ENCODE measurements around the gene ECSIT.

ECSIT gene

DNA sequence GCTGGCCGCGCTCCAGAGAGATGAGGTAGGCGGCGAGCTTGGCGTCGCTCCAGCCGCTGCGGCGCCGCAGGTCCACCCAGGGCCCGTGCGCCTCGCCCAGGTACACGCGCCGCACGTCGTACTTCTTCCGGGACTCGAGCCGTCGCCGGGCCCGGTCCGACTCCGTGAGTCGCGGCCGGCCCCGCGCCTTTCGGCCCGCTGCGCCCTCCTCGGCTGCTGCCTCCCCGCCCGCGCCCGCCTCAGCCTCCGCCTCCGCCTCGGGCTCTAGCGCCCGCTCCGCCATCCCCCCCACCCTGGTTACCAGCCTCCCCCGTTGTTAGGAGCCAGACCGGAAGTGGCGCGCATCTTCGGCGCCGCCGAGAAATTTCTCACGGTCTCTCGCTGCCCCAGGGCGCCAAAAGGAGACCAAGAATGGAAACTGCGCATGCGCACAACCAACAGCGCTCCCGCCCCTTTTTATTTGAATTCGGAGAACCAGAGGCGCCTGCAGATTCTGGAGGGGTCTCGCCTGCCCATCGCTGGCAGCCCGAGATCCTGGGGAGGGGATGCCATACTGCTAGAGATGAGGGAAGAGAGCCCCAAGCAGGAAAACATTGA, 23.3 kb downstream of the ECSIT start, which contains the start of gene ZNF653:
Gene ZNF653, minus strand, starts transcription at position 336 of the 597 bp plus-strand sequence. Its CDS starts 53 bp downstream, at position 283.
- DNase-seq: peak; percentile 83 to 98 (median 88)
- intact Hi-C loops (cut with DNase I): loop anchor here (1.0 to 5.0 kb wide), 2 partner anchors 25 to 52 kb away; partner anchors contain the start of gene ELOF1

- intact Hi-C loops (cut with DNase I): loop anchor here (1.0 to 5.0 kb wide), 2 partner anchors 25 to 52 kb away; partner anchors contain the start of gene ELOF1
- DNase-seq: peak; percentile 92 to 100 (median 97)
These were observed 23.9 kb downstream of the ECSIT start for GRCh38 chr19:11505032-11505503.

DNA sequence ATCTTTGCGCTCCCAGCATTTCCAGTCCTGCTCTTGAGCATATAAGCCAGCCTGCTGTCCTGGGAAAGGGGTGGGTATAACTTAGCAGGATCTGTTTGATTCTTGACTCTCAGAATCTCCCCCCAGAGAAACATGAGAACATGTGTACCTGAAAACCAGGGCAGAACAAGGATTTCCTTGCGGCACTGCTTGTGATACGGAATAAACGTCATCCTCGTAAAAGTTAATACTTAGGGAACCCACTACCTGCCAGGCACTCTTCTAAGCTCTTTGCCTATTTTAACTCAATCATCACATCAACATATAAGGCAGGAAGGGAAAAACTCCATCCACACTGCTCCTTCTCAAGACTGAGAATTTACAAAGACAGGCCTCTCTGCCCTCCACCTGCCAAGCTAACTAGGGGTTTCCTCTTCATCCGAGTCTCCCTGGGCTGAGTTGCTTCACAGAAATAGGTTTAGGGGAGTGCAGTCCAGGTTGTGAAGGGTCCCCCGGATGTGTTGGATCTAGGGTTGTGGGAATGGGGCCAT, 24.4 kb downstream of the ECSIT start:
- DNase-seq: no peak
- intact Hi-C loops (cut with DNase I): loop anchor here (1.0 to 5.0 kb wide), 2 partner anchors 26 to 53 kb away; partner anchors contain the start of gene ELOF1

- no peak for DNase-seq
- intact Hi-C loops (cut with DNase I): no loop called here
These were observed 29.0 kb downstream of the ECSIT start for GRCh38 chr19:11499890-11500420.

DNA sequence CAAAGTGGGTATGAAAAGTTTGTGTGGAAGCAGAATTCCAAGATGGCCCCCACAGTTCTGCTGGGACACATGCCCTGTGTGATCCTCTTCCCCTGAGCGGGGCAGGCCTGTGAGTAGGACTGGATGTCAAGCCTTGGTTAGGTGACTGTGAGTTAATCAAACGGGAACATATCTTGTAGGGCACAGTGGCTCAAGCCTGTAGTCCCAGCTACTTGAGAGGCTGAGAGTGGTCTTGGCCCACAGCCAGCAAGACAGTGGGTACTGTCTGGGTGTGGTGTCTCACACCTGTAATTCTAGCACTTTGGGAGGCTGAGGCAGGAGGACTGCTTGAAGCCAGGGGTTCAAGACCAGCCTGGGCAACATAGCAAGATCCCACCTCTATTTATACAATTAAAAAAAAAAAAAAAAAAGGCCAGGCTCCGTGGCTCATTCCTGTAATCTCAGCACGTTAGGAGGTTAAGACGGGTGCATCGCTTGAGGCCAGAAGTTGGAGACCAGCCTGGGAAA, 29.7 kb downstream of the ECSIT start:
- DNase-seq: no peak
- intact Hi-C loops (cut with DNase I): no loop called here

GRCh38 chr19:11496391-11497163, 32.4 kb downstream of the ECSIT start:
- peak in 8 of 10 donors; percentile 47 to 92 (median 62) for DNase-seq
- intact Hi-C loops (cut with DNase I): no loop called here

DNA sequence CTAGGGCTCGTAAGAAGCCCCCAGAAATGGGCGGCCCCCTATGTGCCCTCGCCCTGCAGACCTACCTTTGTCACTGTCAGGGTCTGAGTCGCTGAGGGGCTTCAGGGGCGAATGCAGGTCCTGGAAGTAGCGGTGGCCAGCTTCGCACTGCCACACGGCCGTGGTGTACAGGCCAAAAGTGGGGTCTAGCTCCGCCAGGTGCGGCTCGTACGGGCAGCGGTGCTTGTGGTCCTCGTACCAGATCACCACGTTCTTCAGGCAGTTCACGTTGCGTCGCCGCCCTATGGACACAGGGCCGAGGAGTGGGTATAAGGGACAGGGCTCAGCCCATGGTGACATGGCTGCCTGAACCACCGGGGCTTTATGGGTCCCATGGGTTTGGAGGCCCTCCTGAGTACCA, 33.0 kb downstream of the ECSIT start:
- intact Hi-C loops (cut with DNase I): no loop called here
- DNase-seq: no peak

DNA sequence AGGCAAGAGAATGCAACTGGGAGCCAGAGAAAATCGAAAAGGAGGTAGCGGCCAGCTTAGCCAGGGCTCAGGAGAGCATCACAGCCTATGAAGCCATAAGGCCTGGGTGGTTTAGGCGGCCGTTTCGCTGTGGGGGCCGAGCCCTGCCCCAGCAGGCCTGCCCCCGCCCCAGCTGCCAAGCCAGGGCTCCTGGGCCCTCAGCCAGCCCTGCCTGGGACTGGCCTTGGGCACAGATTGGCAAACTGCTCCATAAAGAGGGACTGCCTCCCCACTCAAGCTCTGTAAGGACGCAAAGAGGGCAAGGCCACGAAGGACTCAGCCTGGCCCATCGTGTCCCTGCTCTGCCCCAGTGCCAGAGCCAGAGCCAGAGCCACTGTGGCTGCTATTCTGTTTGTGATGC, 33.5 kb downstream of the ECSIT start:
- DNase-seq: no peak
- intact Hi-C loops (cut with DNase I): no loop called here

DNA sequence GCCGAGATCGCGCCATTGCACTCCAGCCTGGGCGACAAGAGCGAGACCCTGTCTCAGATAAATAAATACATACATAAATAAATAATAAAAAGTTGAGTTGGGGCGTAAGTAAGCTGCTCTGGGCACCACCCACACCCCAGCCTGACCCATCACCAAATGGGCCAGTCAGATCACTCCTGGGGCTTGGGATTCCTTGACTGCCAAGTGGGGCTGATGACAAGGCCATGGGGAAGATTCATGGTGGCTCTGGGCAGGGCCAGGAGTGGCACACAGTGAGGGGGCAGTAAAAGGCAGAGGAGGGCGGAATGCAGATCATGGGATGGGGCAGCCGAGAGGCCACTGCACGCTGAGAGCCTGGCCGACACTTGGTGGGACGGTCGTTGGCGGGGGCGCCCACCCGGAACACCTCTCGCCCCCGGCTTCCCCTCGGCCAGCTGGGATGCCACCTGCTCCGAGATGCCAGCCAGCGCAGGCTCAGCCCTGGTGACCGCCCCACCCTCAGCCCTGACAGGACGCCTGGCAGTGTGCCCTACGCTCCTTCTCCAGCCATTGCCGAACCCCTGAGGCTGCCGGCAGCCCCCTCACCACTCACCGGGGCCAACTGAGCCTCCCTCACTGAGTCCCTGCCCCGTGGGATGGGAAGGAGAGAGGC, 34.2 kb downstream of the ECSIT start:
- DNase-seq: no peak
- intact Hi-C loops (cut with DNase I): no loop called here

- no peak for DNase-seq
- intact Hi-C loops (cut with DNase I): no loop called here
These were observed 39.6 kb downstream of the ECSIT start for GRCh38 chr19:11489378-11489777.

DNA sequence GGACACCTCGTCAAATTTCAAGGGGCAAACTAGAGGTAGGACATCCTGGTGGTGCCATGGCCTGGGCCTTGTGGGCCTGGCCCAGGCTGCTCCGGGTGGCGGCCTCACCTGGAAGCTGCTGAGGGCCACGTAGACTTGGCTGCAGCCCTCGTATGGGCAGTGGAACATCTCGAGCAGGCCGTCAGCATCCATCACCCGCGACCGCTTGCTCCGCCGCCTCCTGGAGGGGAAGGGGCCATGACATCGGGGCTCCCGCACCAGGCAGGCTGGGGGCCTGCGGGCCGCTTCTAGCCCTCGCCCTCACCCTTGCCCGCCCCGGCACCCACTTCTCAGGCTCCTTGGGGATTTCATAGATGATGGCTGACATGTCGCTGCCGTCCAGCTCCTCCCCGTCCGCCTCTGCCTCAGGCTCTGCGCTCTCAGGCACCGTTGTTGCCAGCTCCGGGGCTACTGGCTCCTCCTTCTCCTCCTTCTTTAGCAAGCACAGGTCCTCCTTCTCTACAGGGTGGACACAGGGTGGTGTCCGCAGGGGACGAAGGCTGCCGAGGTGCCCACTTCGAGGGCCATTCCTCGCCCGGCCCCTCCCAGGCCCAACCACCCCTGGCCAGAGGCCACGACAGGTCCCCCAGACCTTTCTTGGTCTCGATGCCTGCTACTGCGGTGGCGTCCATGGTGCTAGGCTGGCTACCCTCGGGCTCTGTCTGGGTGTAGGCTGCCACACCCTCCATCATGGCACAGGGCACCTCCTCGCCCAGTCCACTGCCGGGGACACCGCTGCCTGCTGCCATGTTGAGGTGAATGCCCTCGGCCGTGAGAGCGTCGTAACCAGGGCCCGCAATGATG, 42.1 kb downstream of the ECSIT start:
- DNase-seq: no peak
- intact Hi-C loops (cut with DNase I): no loop called here

GRCh38 chr19:11485245-11485837, 43.6 kb downstream of the ECSIT start:
- intact Hi-C loops (cut with DNase I): no loop called here
- no peak for DNase-seq

DNA sequence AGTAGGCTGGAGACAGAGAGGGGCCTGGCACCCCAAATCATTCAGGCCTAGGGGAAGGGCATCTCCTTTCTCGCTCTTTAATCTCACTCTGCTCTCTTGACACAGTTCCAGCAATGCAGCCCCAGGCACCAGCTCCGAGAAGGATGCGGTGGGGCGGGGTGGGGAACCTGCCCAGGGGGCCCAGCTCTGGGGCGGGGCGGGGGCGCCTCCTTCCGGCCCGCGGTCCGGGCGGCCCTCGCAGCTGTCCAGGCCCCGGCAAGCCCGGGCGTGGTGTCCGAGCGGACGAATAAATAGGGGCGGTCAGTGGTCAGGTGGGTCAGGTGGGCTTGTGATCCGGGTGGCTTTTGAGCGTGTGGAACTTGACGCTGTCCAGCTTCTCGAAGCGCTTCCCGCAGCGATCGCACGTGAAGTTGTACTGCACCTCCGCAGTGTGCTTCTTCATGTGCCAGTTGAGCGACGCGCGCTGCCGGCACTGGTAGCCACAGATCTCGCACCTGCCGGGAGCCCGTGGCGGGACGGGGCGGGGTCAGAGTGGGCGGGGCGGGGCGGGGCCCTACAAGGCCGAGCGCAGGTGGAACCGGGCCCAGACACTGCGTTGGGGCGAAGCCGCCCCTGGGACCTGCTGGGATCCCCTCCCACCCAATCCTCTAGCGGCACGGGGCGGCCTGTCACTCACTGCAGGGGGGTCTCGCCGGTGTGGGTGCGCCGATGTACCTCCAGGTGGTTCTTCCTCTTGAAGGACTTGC, 45.4 kb downstream of the ECSIT start:
- DNase-seq: peak in 1 of 10 donors; percentile 83
- intact Hi-C loops (cut with DNase I): loop anchor here (2.0 to 5.0 kb wide), 4 partner anchors 37 to 191 kb away; partner anchors contain the start of genes ODAD3 and PRKCSH

DNA sequence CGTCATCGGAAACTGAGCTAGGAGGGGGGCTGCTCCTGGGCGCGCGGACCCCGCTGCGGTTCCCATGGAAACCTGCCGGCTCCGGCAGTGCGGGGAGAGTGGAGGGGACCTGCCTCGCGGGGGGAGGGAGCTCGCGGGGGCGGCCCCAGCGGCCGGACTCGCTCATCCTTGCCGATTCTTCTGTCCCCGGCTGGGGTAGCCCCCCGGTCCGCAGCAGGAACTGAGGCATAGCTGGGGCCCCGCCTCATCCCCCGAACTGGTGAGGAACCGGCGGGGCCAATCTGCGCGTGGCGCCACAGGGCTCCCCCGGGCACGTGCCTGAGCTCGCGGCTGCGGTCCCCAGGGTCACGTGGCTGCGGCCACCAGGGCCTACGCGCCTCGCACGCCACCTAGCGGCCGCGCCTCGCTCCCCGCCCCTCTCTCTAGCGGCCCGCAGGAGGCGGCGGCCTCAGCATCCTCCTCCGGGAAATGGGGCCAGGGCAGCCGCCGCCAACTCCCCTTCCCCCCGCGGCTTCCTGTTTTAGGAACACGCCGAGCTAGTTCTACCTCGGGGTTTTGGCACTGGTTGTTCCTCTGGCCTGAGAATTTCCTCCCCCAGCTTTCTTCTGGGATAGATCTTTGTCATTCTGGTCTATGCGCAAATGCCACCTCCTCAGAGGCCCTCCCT, 46.4 kb downstream of the ECSIT start:
- intact Hi-C loops (cut with DNase I): loop anchor here (2.0 to 5.0 kb wide), 4 partner anchors 36 to 190 kb away; partner anchors contain the start of genes ODAD3 and PRKCSH
- peak; percentile 80 to 98 (median 89) for DNase-seq

GRCh38 chr19:11481534-11482383, 47.2 kb downstream of the ECSIT start:
- intact Hi-C loops (cut with DNase I): loop anchor here (2.0 to 5.0 kb wide), 4 partner anchors 35 to 189 kb away; partner anchors contain the start of genes ODAD3 and PRKCSH
- peak; percentile 92 to 100 (median 97) for DNase-seq
